ENCODE data around the gene ASB16.
A peak's percentile ranks its signal among the peaks of the same experiment; 100 is the strongest.

Gene ASB16, protein sequence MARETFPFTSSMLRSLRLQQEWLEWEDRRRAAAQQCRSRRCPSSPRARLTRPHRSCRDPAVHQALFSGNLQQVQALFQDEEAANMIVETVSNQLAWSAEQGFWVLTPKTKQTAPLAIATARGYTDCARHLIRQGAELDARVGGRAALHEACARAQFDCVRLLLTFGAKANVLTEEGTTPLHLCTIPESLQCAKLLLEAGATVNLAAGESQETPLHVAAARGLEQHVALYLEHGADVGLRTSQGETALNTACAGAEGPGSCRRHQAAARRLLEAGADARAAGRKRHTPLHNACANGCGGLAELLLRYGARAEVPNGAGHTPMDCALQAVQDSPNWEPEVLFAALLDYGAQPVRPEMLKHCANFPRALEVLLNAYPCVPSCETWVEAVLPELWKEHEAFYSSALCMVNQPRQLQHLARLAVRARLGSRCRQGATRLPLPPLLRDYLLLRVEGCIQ

DNA sequence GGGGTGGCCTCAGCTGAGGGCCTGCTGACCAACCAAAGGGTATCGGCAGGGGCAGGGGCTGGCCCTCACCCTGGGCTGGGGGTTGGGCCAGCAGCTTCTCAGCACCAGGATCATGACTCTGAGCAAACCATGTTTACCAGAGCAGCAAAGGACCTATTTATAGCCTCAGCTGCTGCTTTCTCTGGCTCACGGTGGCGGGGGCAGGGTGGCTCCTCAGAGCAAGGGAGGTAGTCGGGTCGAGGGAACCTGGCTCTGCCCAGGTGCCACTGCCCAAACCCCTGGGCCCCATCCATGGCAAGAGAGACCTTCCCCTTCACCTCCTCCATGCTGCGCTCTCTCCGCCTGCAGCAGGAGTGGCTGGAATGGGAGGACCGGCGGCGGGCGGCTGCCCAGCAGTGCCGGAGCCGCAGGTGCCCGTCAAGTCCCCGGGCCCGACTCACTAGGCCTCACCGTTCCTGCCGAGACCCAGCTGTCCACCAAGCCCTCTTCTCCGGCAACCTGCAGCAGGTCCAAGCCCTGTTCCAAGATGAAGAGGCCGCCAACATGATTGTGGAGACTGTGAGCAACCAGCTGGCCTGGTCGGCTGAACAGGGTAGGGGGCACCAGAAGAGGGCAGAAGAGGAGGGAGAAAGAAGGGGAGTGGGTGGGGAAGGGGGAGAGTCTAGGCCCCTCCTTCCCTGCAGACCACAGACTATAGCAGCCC lies at the start of gene ASB16:
Gene ASB16, plus strand, starts transcription at position 206 of the 703 bp plus-strand sequence. Its CDS starts 86 bp downstream, at position 292.
- peak within 1 kb of the TSS; percentile 77 to 83 for H3K27ac ChIP-seq
- no peak for DNase-seq (ENCODE audit: low spot score)
- no peak for TF ChIP-seq CTCF (IDR thresholded peaks at IDR 0.05)
- peak within 1 kb of the TSS; percentile 67 for H3K4me3 ChIP-seq

DNA sequence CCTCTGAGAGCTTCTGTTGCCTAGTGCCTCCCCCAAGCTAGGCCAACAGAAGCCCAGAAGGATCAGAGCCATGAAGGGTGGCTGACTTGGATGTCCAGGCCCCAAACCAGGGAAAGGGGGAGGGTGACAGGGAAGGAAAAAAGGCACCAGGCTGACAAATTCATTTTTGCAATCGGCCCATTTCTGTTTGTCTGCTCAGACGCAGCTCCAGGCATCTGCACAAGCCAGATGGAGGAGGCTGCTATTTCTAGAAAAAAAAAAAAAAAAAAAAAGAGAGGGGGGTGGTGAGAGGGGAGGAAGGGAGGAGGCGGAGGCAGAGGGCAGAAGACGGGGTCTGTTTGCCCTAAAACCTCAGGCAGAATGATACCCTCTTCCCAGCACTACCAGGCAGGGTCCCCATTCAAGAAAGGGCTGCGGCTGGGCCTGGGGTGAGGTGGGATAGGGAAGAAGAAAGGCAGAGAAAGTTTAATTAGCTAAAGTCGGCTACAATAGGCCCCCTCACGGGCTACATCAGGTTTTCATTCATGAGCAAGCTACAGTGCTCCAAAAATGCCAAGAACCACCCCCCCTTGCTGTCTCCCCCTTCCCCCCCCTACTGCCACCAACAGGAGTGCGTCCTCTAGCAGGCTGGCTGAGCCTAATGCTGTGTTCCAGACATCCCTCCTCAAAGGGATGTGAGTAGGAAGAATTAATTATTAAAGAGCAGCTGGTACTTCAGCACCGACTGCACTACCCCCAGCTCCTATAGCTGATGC lies 49.5 kb upstream of the ASB16 start:
- peak; percentile 74 for DNase-seq (ENCODE audit: low spot score)
- no peak for TF ChIP-seq CTCF (IDR thresholded peaks at IDR 0.05)
- Histone ChIP-seq H3K27ac (peak overlapping the region; percentile 91 to 99), H3K4me3 (peak overlapping the region; percentile 76)

DNA sequence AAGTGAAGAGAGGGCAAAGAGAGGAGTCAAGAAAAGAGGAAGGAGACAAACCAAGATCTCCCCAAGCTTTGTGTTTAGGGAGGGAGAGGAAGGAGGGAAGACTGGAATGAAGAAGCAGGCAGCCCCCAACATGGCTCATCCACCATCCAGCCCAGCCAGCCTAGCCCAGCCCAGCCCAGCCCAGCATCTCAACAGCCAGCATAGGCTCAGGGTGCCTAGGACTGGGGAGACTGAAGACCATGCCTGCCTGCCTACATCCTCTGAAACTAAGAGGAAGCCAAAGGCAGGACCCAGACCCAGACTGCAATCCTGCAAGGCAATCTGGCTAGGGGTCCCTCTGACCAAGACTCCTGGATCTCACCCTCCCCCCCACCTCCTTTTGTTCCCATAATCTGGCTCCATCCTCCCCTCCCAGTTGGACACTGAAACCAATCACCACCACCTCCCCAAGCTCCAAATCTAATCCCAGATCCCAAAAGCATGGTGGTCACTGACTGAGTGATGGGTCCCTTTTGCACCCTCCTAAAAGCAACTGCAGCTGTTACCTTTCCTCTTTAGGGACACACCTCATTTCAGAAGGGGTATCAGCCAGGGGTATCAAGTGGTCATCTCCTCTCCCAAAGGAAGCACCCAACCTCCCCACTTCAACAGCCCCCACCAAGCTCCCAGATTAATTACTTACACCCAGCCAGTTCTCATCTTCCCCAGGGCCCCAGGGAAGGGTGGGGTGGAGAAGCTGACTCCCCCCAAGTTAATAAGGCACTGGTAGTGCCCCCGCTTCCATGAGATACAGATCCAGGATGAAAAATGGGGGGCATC lies 48.3 kb upstream of the ASB16 start:
- H3K4me3 ChIP-seq, result peak overlapping the region; percentile 76
- no peak for TF ChIP-seq CTCF (IDR thresholded peaks at IDR 0.05)

DNA sequence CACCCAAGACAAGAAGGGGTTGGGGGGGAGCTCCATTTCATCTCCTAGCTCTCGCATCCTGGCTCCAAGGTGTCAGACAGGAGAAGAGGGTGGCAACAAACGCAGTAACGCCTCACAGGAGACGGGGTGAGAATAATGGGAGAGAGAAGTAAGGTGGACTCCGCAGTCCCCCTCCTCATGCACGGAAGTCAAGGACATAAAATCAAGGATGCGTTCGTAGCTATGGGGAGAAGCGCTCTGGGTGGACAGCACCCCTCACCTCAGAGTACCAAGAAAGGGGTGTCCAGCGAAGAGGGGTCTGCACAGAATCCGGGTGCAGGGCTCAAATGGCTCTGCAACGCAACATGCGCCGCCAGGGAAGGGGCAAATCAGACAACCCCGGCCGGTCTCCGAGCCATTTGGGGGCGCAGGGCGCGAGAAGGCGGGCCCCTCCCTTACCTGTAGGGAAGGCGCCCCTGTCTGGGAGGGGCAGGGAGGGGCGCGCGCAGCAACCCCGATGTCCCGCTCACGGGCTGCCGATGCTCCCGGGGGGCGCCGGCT lies 47.6 kb upstream of the ASB16 start:
- Histone ChIP-seq H3K27ac (peak overlapping the region; percentile 91 to 99), H3K4me3 (peak overlapping the region; percentile 76)
- DNase-seq (ENCODE audit: low spot score), result peak; percentile 69
- no peak for TF ChIP-seq CTCF (IDR thresholded peaks at IDR 0.05)

More for the DNA sequence above, 48.3 kb upstream of the ASB16 start:
- peak overlapping the region; percentile 91 to 99 for H3K27ac ChIP-seq
- peak; percentile 73 for DNase-seq (ENCODE audit: low spot score)

- Histone ChIP-seq H3K27ac (peak within 1 kb of the TSS; percentile 91 to 99), H3K4me3 (peak within 1 kb of the TSS; percentile 76)
- DNase-seq (ENCODE audit: low spot score), result peak; percentile 99
- peak; percentile 35 for TF ChIP-seq CTCF (IDR thresholded peaks at IDR 0.05)
These were observed 47.0 kb upstream of the ASB16 start, which contains the start of gene HDAC5 for GRCh38 chr17:44123356-44124117. HDAC5 (minus strand) TSS chr17:44123641; CDS start chr17:44117515, 6,126 bp downstream.

Data from coronary artery (tissue), 2 donors.